Measurements from ENCODE around the gene ALDH1A3.

GRCh38 chr15:100901702-100902435 is 22.2 kb downstream of the ALDH1A3 start:
- TF ChIP-seq CTCF (IDR thresholded peaks at IDR 0.05) (no peak), POLR2A (IDR thresholded peaks at IDR 0.05) (no peak)

Data from thyroid gland (tissue), 4 donors.